DND-41 (cell line): ENCODE results near the gene FAM76B.

Source experiments
- EZH2 ChIP-seq: IDR thresholded peaks from 3 replicates; pipeline ENCODE4 v1.6.1; 2012; ENCODE audit warnings: borderline replicate concordance, low read depth, mild to moderate bottlenecking, moderate library complexity, low read length, inconsistent platforms; ENCODE audit not compliant: severe bottlenecking
- TF ChIP-seq, protein P1 (sequence below): IDR thresholded peaks from 2 replicates; pipeline ENCODE4 v1.5.1; 2012; ENCODE audit warnings: borderline replicate concordance, low read length, moderate library complexity, mild to moderate bottlenecking; ENCODE audit not compliant: poor library complexity, severe bottlenecking; ENCODE audit errors: extremely low read depth

DNA sequence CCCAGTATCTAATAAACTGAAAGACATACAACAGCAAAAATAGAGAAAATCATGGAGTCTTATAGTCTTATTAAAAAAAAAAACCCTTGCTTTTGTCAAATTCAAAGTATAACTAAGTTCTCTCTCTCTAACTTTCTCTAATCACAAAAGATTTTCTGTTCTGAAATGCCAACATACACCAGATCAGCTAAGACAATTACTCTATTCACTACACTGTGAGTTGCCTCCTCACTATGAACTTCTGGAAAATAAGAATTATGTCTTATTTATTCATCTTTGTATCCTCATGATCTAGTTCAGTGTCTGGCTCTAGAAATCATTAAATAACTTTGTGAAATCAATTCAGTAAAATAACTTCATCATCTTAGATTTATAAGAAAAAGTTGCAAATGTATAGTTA, 12.7 kb downstream of the FAM76B start:
- TF ChIP-seq, protein P1, sequence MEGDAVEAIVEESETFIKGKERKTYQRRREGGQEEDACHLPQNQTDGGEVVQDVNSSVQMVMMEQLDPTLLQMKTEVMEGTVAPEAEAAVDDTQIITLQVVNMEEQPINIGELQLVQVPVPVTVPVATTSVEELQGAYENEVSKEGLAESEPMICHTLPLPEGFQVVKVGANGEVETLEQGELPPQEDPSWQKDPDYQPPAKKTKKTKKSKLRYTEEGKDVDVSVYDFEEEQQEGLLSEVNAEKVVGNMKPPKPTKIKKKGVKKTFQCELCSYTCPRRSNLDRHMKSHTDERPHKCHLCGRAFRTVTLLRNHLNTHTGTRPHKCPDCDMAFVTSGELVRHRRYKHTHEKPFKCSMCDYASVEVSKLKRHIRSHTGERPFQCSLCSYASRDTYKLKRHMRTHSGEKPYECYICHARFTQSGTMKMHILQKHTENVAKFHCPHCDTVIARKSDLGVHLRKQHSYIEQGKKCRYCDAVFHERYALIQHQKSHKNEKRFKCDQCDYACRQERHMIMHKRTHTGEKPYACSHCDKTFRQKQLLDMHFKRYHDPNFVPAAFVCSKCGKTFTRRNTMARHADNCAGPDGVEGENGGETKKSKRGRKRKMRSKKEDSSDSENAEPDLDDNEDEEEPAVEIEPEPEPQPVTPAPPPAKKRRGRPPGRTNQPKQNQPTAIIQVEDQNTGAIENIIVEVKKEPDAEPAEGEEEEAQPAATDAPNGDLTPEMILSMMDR: no peak
- no peak for TF ChIP-seq EZH2
